GM12891 (cell line): ENCODE measurements around the gene STH.

Experiments used
- POLR2A ChIP-seq: IDR thresholded peaks from 2 replicates; pipeline ENCODE4 v1.6.1; 2011; ENCODE audit warnings: low read depth, low read length, control low read depth
- POLR2AphosphoS5 ChIP-seq: IDR thresholded peaks from 2 replicates; pipeline ENCODE4 v1.6.1; 2011; ENCODE audit warnings: low read depth, low read length, control low read depth
- TAF1 ChIP-seq: IDR thresholded peaks from 2 replicates; pipeline ENCODE4 v1.6.1; 2011; ENCODE audit warnings: low read depth, low read length, control low read depth

- no peak for TF ChIP-seq TAF1
- TF ChIP-seq POLR2AphosphoS5 = no peak; the same call in 1 of the 2 replicates
- TF ChIP-seq POLR2A = no peak
These were observed 28.3 kb downstream of the STH start for GRCh38 chr17:46027048-46027975.
